Type B pancreatic cell (in vitro differentiated cells): ENCODE data around the gene ERGIC3. TPM values are rescaled to one million over a fixed set of nuclear protein-coding genes. Genes with fewer than 3 reads are reported as not detected.

Experiments used
- DNase-seq: peaks from one replicate; pipeline ENCODE4 v3.0.0; 2021; ENCODE audit warnings: mixed read lengths; ENCODE audit not compliant: unreplicated experiment; ENCODE audit errors: extremely low spot score
- H3K27ac Mint-ChIP-seq: 2 replicates; pipeline ENCODE4 v1.8.0; 2021; ENCODE audit warnings: mild to moderate bottlenecking, mixed read lengths
- H3K27me3 Mint-ChIP-seq: 2 replicates; pipeline ENCODE4 v1.8.0; 2021; ENCODE audit warnings: mixed read lengths
- H3K36me3 Mint-ChIP-seq: 2 replicates; pipeline ENCODE4 v1.8.0; 2021; ENCODE audit warnings: mixed read lengths
- H3K4me1 Mint-ChIP-seq: one replicate; pipeline ENCODE4 v1.8.0; 2021; ENCODE audit warnings: mixed read lengths; ENCODE audit not compliant: unreplicated experiment
- H3K4me3 Mint-ChIP-seq: 2 replicates; pipeline ENCODE4 v1.8.0; 2021; ENCODE audit warnings: mild to moderate bottlenecking, mixed read lengths
- H3K9me3 Mint-ChIP-seq: 2 replicates; pipeline ENCODE4 v1.8.0; 2021; ENCODE audit warnings: mixed read lengths
- total RNA-seq: library from RNA; stranded (reverse); gene quantifications from 2 replicates; pipeline ENCODE4 v1.2.1, GENCODE V29; 2021; ENCODE audit warnings: low replicate concordance
- TF ChIP-seq, protein P1 (sequence below): fragments of 200-600 bp; sonication (generic); conservative IDR thresholded peaks from 2 replicates; pipeline ENCODE4 v1.5.0; 2021; ENCODE audit warnings: antibody characterized with exemption, mild to moderate bottlenecking

ERGIC3 gene
- total RNA-seq, 1 donor from 2014 or later, result 288 TPM

GRCh38 chr20:35582741-35583404 lies 41.0 kb downstream of the ERGIC3 start:
- Mint-ChIP-seq H3K36me3 (no peaks in the 10 kb centered on the region), H3K27me3 (no peaks in the 10 kb centered on the region), H3K4me1 (no peaks in the 10 kb centered on the region), H3K27ac (no peak overlapping the region), H3K9me3 (no peaks in the 10 kb centered on the region), H3K4me3 (no peak overlapping the region)
- no peak for DNase-seq
- TF ChIP-seq, protein P1, sequence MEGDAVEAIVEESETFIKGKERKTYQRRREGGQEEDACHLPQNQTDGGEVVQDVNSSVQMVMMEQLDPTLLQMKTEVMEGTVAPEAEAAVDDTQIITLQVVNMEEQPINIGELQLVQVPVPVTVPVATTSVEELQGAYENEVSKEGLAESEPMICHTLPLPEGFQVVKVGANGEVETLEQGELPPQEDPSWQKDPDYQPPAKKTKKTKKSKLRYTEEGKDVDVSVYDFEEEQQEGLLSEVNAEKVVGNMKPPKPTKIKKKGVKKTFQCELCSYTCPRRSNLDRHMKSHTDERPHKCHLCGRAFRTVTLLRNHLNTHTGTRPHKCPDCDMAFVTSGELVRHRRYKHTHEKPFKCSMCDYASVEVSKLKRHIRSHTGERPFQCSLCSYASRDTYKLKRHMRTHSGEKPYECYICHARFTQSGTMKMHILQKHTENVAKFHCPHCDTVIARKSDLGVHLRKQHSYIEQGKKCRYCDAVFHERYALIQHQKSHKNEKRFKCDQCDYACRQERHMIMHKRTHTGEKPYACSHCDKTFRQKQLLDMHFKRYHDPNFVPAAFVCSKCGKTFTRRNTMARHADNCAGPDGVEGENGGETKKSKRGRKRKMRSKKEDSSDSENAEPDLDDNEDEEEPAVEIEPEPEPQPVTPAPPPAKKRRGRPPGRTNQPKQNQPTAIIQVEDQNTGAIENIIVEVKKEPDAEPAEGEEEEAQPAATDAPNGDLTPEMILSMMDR, result no peak

DNA sequence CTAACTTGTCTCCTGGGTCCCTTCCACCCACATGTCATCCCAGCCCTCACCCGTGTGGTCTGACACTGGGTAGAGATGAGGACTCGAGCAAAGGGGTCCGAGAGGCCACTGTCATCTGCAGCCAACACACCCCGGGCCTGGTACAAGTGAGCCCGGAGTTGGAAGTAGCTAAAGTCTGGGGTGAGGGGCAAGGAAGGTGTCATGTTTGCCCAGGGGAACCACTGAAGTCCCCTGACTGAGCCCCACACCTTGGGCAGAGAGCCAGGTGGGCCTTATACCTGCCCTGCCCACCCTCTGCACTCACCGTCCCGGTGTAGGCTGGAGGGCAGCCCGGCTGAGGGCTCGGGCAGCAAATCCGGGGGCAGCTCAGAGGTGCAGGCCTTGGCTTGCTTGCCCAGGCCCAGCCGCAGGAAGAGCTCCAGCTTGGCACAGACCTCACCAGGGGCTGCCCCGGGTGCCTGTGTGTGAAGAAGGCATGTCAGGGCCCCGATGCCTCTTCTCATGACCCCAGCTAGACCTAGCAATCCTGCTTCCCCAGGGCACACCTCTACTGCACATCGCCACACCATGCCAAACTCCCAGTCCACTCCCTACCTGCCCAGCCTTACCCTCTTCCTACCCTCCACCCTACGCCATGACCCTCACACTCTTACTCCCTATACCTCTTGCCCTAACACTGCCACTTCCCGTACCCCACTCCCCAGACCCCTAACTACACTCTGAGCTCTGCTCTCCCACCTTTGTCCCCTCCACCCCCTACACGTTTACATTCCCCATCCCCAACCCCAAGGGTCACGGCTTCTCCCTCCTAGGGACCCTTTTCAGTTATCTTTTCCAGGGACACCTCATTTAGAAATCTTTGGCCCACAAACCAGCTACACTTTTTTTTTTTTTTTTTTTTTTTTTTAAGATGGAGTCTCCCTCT lies 42.0 kb downstream of the ERGIC3 start:
- no peak for DNase-seq
- Mint-ChIP-seq H3K27ac (no peak overlapping the region), H3K36me3 (no peaks in the 10 kb centered on the region), H3K9me3 (no peaks in the 10 kb centered on the region), H3K4me3 (no peak overlapping the region), H3K27me3 (no peaks in the 10 kb centered on the region), H3K4me1 (no peaks in the 10 kb centered on the region)
- TF ChIP-seq, protein P1, result no peak

GRCh38 chr20:35586751-35587425 lies 45.0 kb downstream of the ERGIC3 start:
- no peaks in the 10 kb centered on the region for H3K27me3 Mint-ChIP-seq
- H3K27ac Mint-ChIP-seq, result no peak overlapping the region
- no peaks in the 10 kb centered on the region for H3K4me1 Mint-ChIP-seq
- no peak overlapping the region for H3K4me3 Mint-ChIP-seq
- H3K9me3 Mint-ChIP-seq, result no peaks in the 10 kb centered on the region
- H3K36me3 Mint-ChIP-seq, result no peaks in the 10 kb centered on the region
- TF ChIP-seq, protein P1, result no peak
- DNase-seq, result no peak

GRCh38 chr20:35587436-35587835 lies 45.6 kb downstream of the ERGIC3 start:
- DNase-seq, result no peak
- Mint-ChIP-seq H3K27me3 (no peaks in the 10 kb centered on the region), H3K27ac (no peak overlapping the region), H3K4me1 (no peaks in the 10 kb centered on the region), H3K36me3 (no peaks in the 10 kb centered on the region), H3K9me3 (no peaks in the 10 kb centered on the region), H3K4me3 (no peak overlapping the region)
- TF ChIP-seq, protein P1, result no peak

DNA sequence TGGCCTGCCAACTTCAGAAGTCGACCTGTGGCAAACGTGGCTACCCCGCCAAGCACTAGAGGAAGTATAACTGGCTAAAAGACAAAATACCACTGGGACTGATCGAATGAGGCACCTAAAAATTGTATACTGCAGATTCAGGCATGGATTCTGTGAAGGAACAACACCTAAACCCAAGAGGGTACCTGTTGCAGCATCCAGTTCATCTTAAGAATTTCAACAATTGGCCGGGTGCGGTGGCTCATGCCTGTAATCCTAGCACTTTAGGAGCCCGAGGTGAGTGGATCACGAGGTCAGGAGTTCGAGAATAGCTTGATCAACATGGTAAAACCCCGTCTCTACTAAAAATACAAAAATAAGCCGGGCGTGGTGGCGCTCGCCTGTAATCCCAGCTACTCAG lies 46.5 kb downstream of the ERGIC3 start:
- H3K4me1 Mint-ChIP-seq, result no peaks in the 10 kb centered on the region
- no peak for DNase-seq
- H3K27ac Mint-ChIP-seq, result no peak overlapping the region
- no peak overlapping the region for H3K4me3 Mint-ChIP-seq
- no peaks in the 10 kb centered on the region for H3K36me3 Mint-ChIP-seq
- no peaks in the 10 kb centered on the region for H3K27me3 Mint-ChIP-seq
- TF ChIP-seq, protein P1, result no peak
- H3K9me3 Mint-ChIP-seq, result no peaks in the 10 kb centered on the region
